ENCODE results near the gene GOSR2. TPM values are rescaled to one million over a fixed set of nuclear protein-coding genes. Genes with fewer than 3 reads are reported as not detected.

The GOSR2 gene
- total and polyA plus RNA-seq, 9 of the 15 experiments (the other 6 are each of a cell fraction or from before 2014, with no cell fraction given) = 32.7 to 96.3 (median 48.9) TPM

GRCh38 chr17:46917041-46917440 is 5.9 kb upstream of the GOSR2 start:
- Histone ChIP-seq H3K36me3 (ENCODE audit: control insufficient read depth, insufficient read depth, low read length) (no peaks in the 10 kb centered on the region), H3K4me1 (replicated peaks in 1 of 2; ENCODE audit: control insufficient read depth in 2 of 2, insufficient read depth in 2 of 2, low read length in 2 of 2) (no peaks in the 10 kb centered on the region; a peak in 1 of 5 replicates), H3K4me2 (ENCODE audit: insufficient read depth, low read length) (no peak overlapping the region), H2AFZ (ENCODE audit: low read depth, low read length) (no peak overlapping the region), H3K79me2 (ENCODE audit: control insufficient read depth, insufficient read depth, low read length) (no peaks in the 10 kb centered on the region), H3K9ac (ENCODE audit: insufficient read depth in 1 of 2, low read depth in 2 of 2, low read length in 2 of 2) (no peak overlapping the region), H3K27ac (ENCODE audit: extremely low read depth, low read depth, low read length) (no peak overlapping the region), H3K4me3 (no peak overlapping the region), H4K20me1 (replicated peaks; ENCODE audit: control insufficient read depth, insufficient read depth, low read length) (no peaks in the 10 kb centered on the region), H3K9me3 (replicated peaks; ENCODE audit: control insufficient read depth, insufficient read depth, low read depth, low read length) (no peaks in the 10 kb centered on the region), H3K9me1 (ENCODE audit: control insufficient read depth, insufficient read depth, low read length) (no peaks in the 10 kb centered on the region), H3K27me3 (ENCODE audit: control insufficient read depth in 2 of 2, insufficient read depth in 2 of 2, low read length in 2 of 2) (peaks cover 12 to 16% of the 10 kb centered on the region in 2 experiments; a peak in 3 of 5 replicates)
- no peak for DNase-seq (ENCODE audit: extremely low read depth in 1 of 4, low spot score in 3 of 4)
- CTCF ChIA-PET (ENCODE audit: low intra/inter-chr PET ratio) = no interaction called here
- intact Hi-C loops (cut with micrococcal nuclease) (no loop called here), in situ Hi-C loops (cut with MboI) (no loop called here)
- BruUV-seq (replicated peaks) = no TSS peak
- no peak for FAIRE-seq
- no peak for ATAC-seq
- POLR2A ChIA-PET = interaction anchor here (0.7 kb wide), 1 partner anchor 26 kb away, joined by 3 read pairs; no protein-coding TSS in a partner anchor
- TF ChIP-seq TGIF2 (CRISPR knock-in tag; IDR thresholded peaks at IDR 0.05) (no peak), FOXJ2 (tag; IDR thresholded peaks at IDR 0.05) (no peak), THRB (CRISPR knock-in tag; conservative IDR thresholded peaks at IDR 0.05) (no peak), TCF7 (IDR thresholded peaks at IDR 0.05; ENCODE audit: borderline replicate concordance) (no peak), ERF (CRISPR knock-in tag; IDR thresholded peaks at IDR 0.05) (no peak), PYGO2 (tag; IDR thresholded peaks at IDR 0.05) (no peak), HNRNPUL1 (IDR thresholded peaks at IDR 0.05; ENCODE audit: low read length) (no peak), ETS1 (conservative IDR thresholded peaks at IDR 0.05; ENCODE audit: control insufficient read depth, low read depth, low read length) (no peak), HMG20A (CRISPR knock-in tag; conservative IDR thresholded peaks at IDR 0.05) (no peak), JUNB (CRISPR knock-in tag; conservative IDR thresholded peaks at IDR 0.05) (no peak), HMBOX1 (IDR thresholded peaks at IDR 0.05) (no peak), FOXK2 (conservative IDR thresholded peaks at IDR 0.05 in 1 of 2, IDR thresholded peaks at IDR 0.05 in 1 of 2; ENCODE audit: low read depth in 2 of 2) (no peak), ZNF134 (CRISPR knock-in tag; conservative IDR thresholded peaks at IDR 0.05) (no peak), ZNF174 (CRISPR knock-in tag; IDR thresholded peaks at IDR 0.05) (no peak), NFIC (IDR thresholded peaks at IDR 0.05) (no peak), IFI16 (CRISPR knock-in tag; IDR thresholded peaks at IDR 0.05) (no peak)
